HEK293 (cell line): Measurements from ENCODE around the gene DCAF4.

Experiments used
- HOXA7 ChIP-seq: sonication (generic); formaldehyde crosslinking; IDR thresholded peaks from 2 replicates; pipeline ENCODE4 v1.8.1; 2022; ENCODE audit warnings: missing genetic modification reagents, borderline replicate concordance
- KLF9 ChIP-seq: fragments of 450-650 bp; formaldehyde crosslinking; IDR thresholded peaks from 2 replicates; pipeline ENCODE4 v1.5.1; 2016; ENCODE audit warnings: missing biosample characterization, missing genetic modification characterization, low read depth
- SP2 ChIP-seq: fragments of 450-650 bp; formaldehyde crosslinking; IDR thresholded peaks from 2 replicates; pipeline ENCODE4 v1.5.1; 2016; ENCODE audit warnings: missing biosample characterization, missing genetic modification characterization
- ZBTB10 ChIP-seq: fragments of 450-650 bp; formaldehyde crosslinking; IDR thresholded peaks from 2 replicates; pipeline ENCODE4 v1.5.1; 2016; ENCODE audit warnings: missing biosample characterization, missing genetic modification characterization
- ZFP3 ChIP-seq: fragments of 450-650 bp; formaldehyde crosslinking; IDR thresholded peaks from 2 replicates; pipeline ENCODE4 v1.5.1; 2016; ENCODE audit warnings: low read depth, missing biosample characterization, missing genetic modification characterization
- ZFP37 ChIP-seq: fragments of 450-650 bp; formaldehyde crosslinking; IDR thresholded peaks from 2 replicates; pipeline ENCODE4 v1.5.1; 2016; ENCODE audit warnings: missing biosample characterization, missing genetic modification characterization
- ZFP41 ChIP-seq: fragments of 450-650 bp; formaldehyde crosslinking; IDR thresholded peaks from 2 replicates; pipeline ENCODE4 v1.5.1; 2016; ENCODE audit warnings: missing biosample characterization, missing genetic modification characterization, borderline replicate concordance
- ZFP69B ChIP-seq: fragments of 450-650 bp; formaldehyde crosslinking; IDR thresholded peaks from 2 replicates; pipeline ENCODE4 v1.5.1; 2016; ENCODE audit warnings: missing biosample characterization, missing genetic modification characterization
- ZNF223 ChIP-seq: fragments of 450-650 bp; formaldehyde crosslinking; IDR thresholded peaks from 2 replicates; pipeline ENCODE4 v1.5.1; 2016; ENCODE audit warnings: missing biosample characterization, missing genetic modification characterization
- ZNF302 ChIP-seq: fragments of 450-650 bp; formaldehyde crosslinking; IDR thresholded peaks from 2 replicates; pipeline ENCODE4 v1.5.1; 2016; ENCODE audit warnings: missing biosample characterization, missing genetic modification characterization, low read depth
- ZNF335 ChIP-seq: fragments of 450-650 bp; formaldehyde crosslinking; conservative IDR thresholded peaks from 2 replicates; pipeline ENCODE4 v1.5.1; 2016; ENCODE audit warnings: missing biosample characterization, missing genetic modification characterization
- ZNF350 ChIP-seq: fragments of 450-650 bp; formaldehyde crosslinking; IDR thresholded peaks from 2 replicates; pipeline ENCODE4 v1.5.0; 2017; ENCODE audit warnings: missing biosample characterization, mild to moderate bottlenecking, missing genetic modification characterization
- ZNF354C ChIP-seq: fragments of 450-650 bp; formaldehyde crosslinking; IDR thresholded peaks from 2 replicates; pipeline ENCODE4 v1.5.1; 2016; ENCODE audit warnings: missing biosample characterization, missing genetic modification characterization, low read depth, borderline replicate concordance
- ZNF416 ChIP-seq: fragments of 450-650 bp; formaldehyde crosslinking; IDR thresholded peaks from 2 replicates; pipeline ENCODE4 v1.5.1; 2016; ENCODE audit warnings: missing biosample characterization, missing genetic modification characterization
- ZNF510 ChIP-seq: fragments of 450-650 bp; formaldehyde crosslinking; IDR thresholded peaks from 2 replicates; pipeline ENCODE4 v1.5.1; 2018; ENCODE audit warnings: mild to moderate bottlenecking, missing genetic modification characterization, missing biosample characterization; ENCODE audit not compliant: insufficient replicate concordance
- ZNF544 ChIP-seq: fragments of 450-650 bp; formaldehyde crosslinking; IDR thresholded peaks from 2 replicates; pipeline ENCODE4 v1.5.0; 2017; ENCODE audit warnings: missing biosample characterization, missing genetic modification characterization
- ZNF600 ChIP-seq: fragments of 450-650 bp; formaldehyde crosslinking; IDR thresholded peaks from 2 replicates; pipeline ENCODE4 v1.5.1; 2016; ENCODE audit warnings: missing biosample characterization, missing genetic modification characterization
- ZNF624 ChIP-seq: fragments of 450-650 bp; formaldehyde crosslinking; IDR thresholded peaks from 2 replicates; pipeline ENCODE4 v1.5.1; 2017; ENCODE audit warnings: missing biosample characterization, missing genetic modification characterization
- ZNF658 ChIP-seq: fragments of 450-650 bp; formaldehyde crosslinking; IDR thresholded peaks from 2 replicates; pipeline ENCODE4; 2016; ENCODE audit warnings: missing biosample characterization, missing genetic modification characterization
- ZNF660 ChIP-seq: fragments of 450-650 bp; IDR thresholded peaks from 2 replicates; pipeline ENCODE4 v1.5.1; 2018; ENCODE audit warnings: missing biosample characterization, mild to moderate bottlenecking, missing genetic modification characterization
- ZNF76 ChIP-seq: fragments of 450-650 bp; formaldehyde crosslinking; IDR thresholded peaks from 2 replicates; pipeline ENCODE4; 2016; ENCODE audit warnings: low read depth, missing biosample characterization, missing genetic modification characterization, borderline replicate concordance
- ZSCAN4 ChIP-seq: fragments of 450-650 bp; formaldehyde crosslinking; IDR thresholded peaks from 2 replicates; pipeline ENCODE4 v1.5.1; 2017; ENCODE audit warnings: missing biosample characterization, missing genetic modification characterization
- TF ChIP-seq, protein P1 (sequence below): fragments of 450-650 bp; formaldehyde crosslinking; IDR thresholded peaks from 2 replicates; pipeline ENCODE4 v1.5.1; 2017; ENCODE audit warnings: missing biosample characterization, missing genetic modification characterization
- TF ChIP-seq, protein P2 (sequence below): fragments of 450-650 bp; formaldehyde crosslinking; IDR thresholded peaks from 2 replicates; pipeline ENCODE4 v1.5.1; 2017; ENCODE audit warnings: missing biosample characterization, missing genetic modification characterization
- TF ChIP-seq, protein P3 (sequence below): fragments of 450-650 bp; formaldehyde crosslinking; IDR thresholded peaks from 2 replicates; pipeline ENCODE4 v1.5.1; 2016; ENCODE audit warnings: missing biosample characterization, missing genetic modification characterization

Gene DCAF4

GRCh38 chr14:72962829-72963312 is 36.6 kb downstream of the DCAF4 start (continued):
- TF ChIP-seq HOXA7 (CRISPR knock-in tag) (no peak), ZNF544 (tag by site-specific recombination) (no peak), ZNF510 (tag by site-specific recombination) (no peak), ZFP3 (no peak), ZNF658 (tag by site-specific recombination) (no peak), ZNF660 (tag by site-specific recombination) (peak; percentile 81), ZNF76 (tag by site-specific recombination) (no peak), SP2 (tag by site-specific recombination) (peak; percentile 37), KLF9 (tag by site-specific recombination) (0 out of 2 replicates have a peak, but pooled peaks have one; percentile 37), ZFP69B (tag by site-specific recombination) (no peak), ZNF302 (tag by site-specific recombination) (no peak), ZNF223 (tag by site-specific recombination) (no peak), ZNF335 (0 out of 2 replicates have a peak, but pooled peaks have one; percentile 33), ZNF624 (tag by site-specific recombination) (no peak), ZFP41 (no peak), ZNF416 (tag by site-specific recombination) (no peak), ZSCAN4 (tag by site-specific recombination) (no peak), ZBTB10 (tag by site-specific recombination) (no peak), ZNF600 (no peak), ZNF354C (tag by site-specific recombination) (no peak), ZFP37 (tag by site-specific recombination) (no peak), ZNF350 (tag by site-specific recombination) (no peak)
- TF ChIP-seq, protein P1, sequence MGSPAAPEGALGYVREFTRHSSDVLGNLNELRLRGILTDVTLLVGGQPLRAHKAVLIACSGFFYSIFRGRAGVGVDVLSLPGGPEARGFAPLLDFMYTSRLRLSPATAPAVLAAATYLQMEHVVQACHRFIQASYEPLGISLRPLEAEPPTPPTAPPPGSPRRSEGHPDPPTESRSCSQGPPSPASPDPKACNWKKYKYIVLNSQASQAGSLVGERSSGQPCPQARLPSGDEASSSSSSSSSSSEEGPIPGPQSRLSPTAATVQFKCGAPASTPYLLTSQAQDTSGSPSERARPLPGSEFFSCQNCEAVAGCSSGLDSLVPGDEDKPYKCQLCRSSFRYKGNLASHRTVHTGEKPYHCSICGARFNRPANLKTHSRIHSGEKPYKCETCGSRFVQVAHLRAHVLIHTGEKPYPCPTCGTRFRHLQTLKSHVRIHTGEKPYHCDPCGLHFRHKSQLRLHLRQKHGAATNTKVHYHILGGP (tag by site-specific recombination): no peak
- TF ChIP-seq, protein P2, sequence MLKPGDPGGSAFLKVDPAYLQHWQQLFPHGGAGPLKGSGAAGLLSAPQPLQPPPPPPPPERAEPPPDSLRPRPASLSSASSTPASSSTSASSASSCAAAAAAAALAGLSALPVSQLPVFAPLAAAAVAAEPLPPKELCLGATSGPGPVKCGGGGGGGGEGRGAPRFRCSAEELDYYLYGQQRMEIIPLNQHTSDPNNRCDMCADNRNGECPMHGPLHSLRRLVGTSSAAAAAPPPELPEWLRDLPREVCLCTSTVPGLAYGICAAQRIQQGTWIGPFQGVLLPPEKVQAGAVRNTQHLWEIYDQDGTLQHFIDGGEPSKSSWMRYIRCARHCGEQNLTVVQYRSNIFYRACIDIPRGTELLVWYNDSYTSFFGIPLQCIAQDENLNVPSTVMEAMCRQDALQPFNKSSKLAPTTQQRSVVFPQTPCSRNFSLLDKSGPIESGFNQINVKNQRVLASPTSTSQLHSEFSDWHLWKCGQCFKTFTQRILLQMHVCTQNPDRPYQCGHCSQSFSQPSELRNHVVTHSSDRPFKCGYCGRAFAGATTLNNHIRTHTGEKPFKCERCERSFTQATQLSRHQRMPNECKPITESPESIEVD (tag by site-specific recombination): no peak
- TF ChIP-seq, protein P3, sequence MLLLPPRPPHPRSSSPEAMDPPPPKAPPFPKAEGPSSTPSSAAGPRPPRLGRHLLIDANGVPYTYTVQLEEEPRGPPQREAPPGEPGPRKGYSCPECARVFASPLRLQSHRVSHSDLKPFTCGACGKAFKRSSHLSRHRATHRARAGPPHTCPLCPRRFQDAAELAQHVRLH (tag by site-specific recombination): no peak
